GM12864 (cell line): Measurements from ENCODE around the gene ETNK2.
"Not testable (repeated sequence)": the region's sequence is repeated elsewhere in the genome, so short reads cannot be mapped to it uniquely, and the experiment has no call there.

Experiments used
- DNase-seq: peaks from one replicate; pipeline ENCODE4 v3.0.0-alpha.2; 2011; ENCODE audit warnings: low read depth
- H3K4me3 ChIP-seq: 2 replicates; pipeline ENCODE4 v1.5.1; 2011; ENCODE audit warnings: mild to moderate bottlenecking, low read depth, low read length, control low read depth
- TF ChIP-seq, protein P1 (sequence below): IDR thresholded peaks from 2 replicates; pipeline ENCODE4 v1.5.1; 2011; ENCODE audit warnings: low read depth, mild to moderate bottlenecking, moderate library complexity, low read length, control low read depth, inconsistent platforms; ENCODE audit errors: missing control alignments

ETNK2 gene

DNA sequence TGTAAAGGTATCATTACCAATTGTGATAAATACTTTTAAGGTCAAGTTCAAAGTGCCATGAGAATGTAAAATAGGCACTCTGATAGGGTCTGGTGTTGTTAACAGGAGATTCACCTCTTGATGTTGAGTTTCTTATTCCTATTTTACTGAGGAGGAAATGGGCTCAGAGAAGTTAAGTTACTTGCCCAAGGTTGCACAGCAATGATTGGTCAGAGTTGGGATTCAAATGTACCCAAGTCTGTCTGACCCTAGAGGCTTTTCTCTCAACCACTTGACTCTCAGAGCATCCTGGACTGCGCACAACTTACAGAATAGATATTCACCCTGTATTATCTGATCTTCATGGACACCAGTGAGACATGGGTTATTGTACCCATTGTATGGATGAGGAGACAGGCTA is 45.0 kb downstream of the ETNK2 start:
- no peak for DNase-seq
- H3K4me3 ChIP-seq: no peak overlapping the region
- TF ChIP-seq, protein P1, sequence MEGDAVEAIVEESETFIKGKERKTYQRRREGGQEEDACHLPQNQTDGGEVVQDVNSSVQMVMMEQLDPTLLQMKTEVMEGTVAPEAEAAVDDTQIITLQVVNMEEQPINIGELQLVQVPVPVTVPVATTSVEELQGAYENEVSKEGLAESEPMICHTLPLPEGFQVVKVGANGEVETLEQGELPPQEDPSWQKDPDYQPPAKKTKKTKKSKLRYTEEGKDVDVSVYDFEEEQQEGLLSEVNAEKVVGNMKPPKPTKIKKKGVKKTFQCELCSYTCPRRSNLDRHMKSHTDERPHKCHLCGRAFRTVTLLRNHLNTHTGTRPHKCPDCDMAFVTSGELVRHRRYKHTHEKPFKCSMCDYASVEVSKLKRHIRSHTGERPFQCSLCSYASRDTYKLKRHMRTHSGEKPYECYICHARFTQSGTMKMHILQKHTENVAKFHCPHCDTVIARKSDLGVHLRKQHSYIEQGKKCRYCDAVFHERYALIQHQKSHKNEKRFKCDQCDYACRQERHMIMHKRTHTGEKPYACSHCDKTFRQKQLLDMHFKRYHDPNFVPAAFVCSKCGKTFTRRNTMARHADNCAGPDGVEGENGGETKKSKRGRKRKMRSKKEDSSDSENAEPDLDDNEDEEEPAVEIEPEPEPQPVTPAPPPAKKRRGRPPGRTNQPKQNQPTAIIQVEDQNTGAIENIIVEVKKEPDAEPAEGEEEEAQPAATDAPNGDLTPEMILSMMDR: no peak

DNA sequence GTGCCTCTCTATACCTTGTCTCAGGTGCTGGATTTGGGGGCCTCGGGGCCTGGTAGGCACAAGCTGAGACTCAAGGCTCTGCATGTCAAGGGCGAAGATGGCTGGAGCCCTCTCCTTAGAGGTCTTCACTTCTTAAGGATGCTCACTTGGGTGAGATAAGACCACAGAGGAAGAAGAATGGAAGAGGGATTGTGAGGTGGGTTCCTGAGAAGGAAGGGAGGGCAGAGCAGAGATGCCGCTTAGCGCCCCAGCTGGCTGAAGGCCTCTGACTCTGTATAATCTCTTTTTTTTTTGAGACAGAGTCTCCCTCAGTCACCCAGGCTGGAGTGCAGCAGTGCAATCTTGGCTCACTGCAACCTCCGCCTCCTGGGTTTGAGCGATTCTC is 46.7 kb downstream of the ETNK2 start:
- no peak overlapping the region for H3K4me3 ChIP-seq
- no peak for DNase-seq
- TF ChIP-seq, protein P1: no peak

DNA sequence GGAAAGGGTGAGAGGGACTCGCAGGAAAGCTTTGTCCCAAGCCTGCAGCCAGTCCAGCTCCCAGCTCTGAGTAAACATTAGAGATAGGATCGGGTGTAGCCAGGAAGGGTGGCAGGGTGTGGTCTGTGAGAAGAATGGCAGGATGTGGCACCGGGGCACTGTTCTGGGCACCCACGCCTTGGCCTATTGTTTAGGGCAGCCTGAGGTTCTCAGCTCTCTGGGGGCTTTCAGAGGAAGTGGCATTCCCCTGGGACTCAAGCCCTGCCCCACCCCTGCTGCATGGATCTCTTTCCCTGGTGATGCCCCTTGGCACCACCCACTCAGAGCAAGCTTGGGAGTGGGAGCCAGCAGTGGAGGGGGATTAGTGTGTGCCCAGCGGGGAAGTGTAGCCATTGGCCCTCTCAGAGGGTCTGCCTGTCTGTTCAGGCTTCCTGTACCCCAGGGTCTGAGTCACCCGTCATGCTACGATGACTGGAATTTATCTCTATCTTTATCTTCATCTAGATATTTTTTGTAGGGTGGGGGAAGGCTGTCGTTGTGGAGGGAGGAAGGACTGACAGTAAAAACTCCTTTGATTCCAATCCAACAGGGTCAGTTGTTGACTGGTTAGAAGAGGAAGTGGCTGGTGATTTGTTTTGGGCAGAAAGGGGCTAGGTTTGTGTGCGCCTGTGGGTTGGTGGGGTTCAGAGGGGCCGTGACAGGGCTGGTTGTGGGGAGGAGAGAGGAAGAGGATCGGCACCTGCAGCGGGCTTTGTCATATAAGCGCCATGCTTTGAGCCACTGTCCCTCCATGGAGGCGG is 47.3 kb downstream of the ETNK2 start:
- H3K4me3 ChIP-seq: no peak overlapping the region
- no peak for DNase-seq
- TF ChIP-seq, protein P1: no peak

DNA sequence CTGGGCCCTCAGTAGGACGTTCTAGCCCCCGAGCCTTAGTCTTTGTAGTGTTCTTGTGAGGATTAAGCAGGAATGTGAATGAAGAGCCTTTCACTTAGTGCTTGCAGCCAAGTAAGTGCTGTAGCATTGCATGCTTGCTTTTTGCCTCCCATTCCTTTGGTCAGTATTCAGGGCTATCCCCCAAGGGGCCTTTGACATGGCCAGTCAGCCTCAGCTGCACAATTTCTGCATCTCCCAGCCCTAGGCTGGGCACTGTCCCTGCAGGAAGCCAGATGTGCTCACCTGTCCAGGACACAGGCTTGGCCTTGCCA is 48.5 kb downstream of the ETNK2 start:
- TF ChIP-seq, protein P1: no peak
- no peak for DNase-seq
- H3K4me3 ChIP-seq: no peak overlapping the region

DNA sequence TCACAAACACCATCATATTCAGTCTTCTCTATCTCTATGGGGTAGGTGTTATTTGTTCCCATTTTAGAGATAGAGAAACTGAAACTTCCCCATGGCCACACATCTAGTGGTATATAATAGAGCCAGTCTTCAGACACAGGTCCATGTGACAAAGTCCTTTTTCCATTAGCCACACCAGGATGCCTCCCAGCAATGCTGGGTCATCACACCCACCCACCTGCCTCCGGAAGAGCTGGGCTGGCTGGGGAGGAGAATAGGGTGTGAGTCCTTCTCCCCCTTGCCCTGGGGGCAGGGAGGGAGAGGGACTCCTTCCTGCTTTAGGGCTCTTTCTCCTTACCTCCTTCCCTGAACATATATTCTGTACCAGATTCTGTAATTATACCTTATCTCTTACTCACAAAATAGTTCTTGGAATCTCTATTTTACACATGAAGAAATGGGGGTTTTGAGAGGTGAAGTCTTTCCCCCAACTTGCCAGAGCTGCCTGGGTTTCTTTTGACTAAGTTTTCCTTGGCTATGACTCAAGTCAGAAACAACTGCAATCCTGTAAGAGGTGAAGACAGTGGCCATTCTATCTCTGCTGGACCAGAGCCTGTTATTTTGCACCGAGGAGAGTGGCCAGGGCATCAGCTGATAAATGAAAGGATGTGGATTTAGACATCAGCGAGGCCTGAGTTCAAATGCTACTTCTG is 49.0 kb downstream of the ETNK2 start:
- DNase-seq: no peak
- TF ChIP-seq, protein P1: no peak
- no peak overlapping the region for H3K4me3 ChIP-seq

DNA sequence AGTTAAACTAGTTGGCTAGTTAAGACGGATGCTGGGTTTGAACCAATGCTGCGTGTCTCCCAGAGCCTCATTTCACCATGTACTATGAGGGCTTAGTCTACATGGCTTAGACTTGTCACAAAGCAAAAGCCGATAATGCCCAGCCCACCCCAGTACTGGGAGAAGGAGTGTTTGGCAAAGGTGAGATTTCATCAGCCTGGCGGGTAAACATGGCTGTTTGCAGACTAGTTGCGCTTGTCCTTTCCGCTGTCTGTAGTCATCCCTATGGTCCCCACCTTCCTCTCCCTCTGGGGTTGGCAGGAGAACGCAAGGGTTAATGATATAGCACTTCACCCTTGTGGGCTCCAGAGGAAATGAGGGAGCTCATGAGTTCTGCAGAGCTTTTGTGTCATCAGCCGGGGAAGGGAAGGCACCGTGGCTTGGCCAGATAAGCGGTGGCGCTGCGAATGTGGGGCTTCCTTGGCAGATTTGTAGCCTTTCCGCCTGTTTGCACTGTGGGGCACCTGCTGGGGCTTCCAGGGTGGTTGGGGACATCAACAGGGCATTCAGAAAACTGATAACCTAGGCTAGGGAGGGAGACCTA is 49.7 kb downstream of the ETNK2 start:
- TF ChIP-seq, protein P1: no peak

DNA sequence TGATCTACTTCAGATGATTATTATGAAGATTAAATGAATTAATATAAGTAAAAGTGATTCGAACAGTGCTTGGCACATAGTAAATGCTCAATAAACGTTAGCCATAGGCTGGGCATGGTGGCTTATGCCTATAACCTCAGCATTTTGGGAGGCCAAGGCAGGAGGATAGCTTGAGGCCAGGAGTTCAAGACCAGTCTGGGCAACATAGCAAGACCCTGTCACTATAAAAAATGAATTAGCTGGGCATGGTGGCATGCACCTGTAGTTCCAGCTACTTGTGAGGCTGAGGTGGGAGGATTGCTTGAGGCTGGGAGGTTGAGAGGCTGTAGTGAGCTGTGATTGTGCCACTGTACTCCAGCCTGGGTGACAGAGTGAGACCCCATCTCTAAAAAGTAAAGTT is 52.1 kb downstream of the ETNK2 start:
- DNase-seq, H3K4me3 ChIP-seq: not testable (repeated sequence)

More for the DNA sequence above, 49.7 kb downstream of the ETNK2 start:
- H3K4me3 ChIP-seq: no peak overlapping the region
- DNase-seq: no peak
